Left cardiac atrium (tissue), 4 donors: Measurements from ENCODE around the gene PTX4. TPM values are rescaled to one million over a fixed set of nuclear protein-coding genes. Genes with fewer than 3 reads are reported as not detected.
"Not testable (repeated sequence)": the region's sequence is repeated elsewhere in the genome, so short reads cannot be mapped to it uniquely, and the experiment has no call there.

Experiments
- ATAC-seq, 2 donors: fragments of 200-7000 bp; cut with Tn5 transposase; one replicate each; pipeline ENCODE4 v1.9.1; 2020; ENCODE audit warnings: mild to moderate bottlenecking in 2 of 2, moderate library complexity in 2 of 2
- DNase-seq: peaks from one replicate; pipeline ENCODE4 v3.0.0-alpha.2; 2020
- intact Hi-C, 2 donors: fragments of 100-400 bp; cut with DNase I; formaldehyde crosslinking; loops; one replicate each; pipeline versions ENCODE4 v1.14.1 to v1.15.1; 2022 to 2023
- total RNA-seq, 2 donors: library from RNA; stranded (reverse); fragmentation: NEBNext Ultra II Directional; extraction: Animal tissue kit (Norgen Biotek cat#: 25700); gene quantifications; one replicate each; pipeline ENCODE4 v1.2.1, GENCODE V29; 2021
- donor health status: DM: no; HTN: yes; CAD: no.
- donor health status: DM: no; HTN: yes; CAD: no; lungs with severe emphysema.
- donor health status: DM: yes; HTN: yes; CAD: no.
- donor health status: Dilated cardiomyopathy.

The PTX4 gene
- total RNA-seq, 2 donors from 2014 or later, result 0.21 TPM; not detected in 1

DNA sequence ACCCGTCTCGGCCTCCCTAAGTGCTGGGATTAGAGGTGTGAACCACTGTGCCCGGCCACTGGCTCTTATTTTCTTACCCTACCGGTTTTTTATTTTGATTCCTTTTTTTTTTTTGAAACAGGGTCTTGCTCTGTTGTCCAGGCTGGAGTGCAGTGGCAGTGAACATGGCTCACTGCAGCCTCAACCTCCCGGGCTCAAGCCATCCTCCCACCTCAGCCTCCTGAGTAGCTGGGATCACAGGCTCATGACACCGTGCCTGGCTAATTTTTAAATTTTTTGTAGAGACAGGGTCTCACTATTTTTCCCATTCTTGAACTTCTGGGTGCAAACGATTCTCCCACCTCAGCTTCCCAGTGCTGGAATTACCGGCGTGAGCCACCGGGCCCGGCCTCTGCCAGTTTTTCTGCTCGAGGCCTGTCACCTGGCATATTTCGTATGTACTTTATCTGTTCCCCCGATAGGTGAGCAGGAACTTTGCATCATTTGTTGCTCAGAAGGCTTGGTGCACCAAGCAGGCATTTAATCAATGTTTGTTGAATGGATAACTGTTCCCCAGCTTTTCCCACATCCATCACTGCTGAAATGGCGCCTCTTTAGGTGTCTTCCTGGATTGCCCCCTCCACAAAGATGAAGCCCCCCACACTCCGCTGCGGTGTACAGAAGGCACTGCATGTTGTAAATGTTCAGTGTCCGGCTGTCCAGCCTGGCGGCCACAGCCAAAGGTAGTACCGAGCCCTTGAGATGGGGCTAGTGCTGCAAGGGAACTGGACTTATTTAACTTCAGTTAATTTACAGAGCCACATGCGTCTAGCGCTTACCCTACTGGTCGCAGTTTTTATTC lies 3.6 kb upstream of the PTX4 start:
- DNase-seq (no peak), ATAC-seq (no peak)
- intact Hi-C loops, result loop anchor here in 1 of 2 donors (5.0 kb wide), 1 partner anchor 40 kb away; the partner anchor contains the start of gene TMEM204

GRCh38 chr16:1491327-1491726 lies 2.6 kb upstream of the PTX4 start:
- ATAC-seq (no peak), DNase-seq (no peak)
- intact Hi-C loops, result loop anchor here in 1 of 2 donors (5.0 kb wide), 1 partner anchor 41 kb away; the partner anchor contains the start of gene TMEM204

- ATAC-seq (no peak), DNase-seq (no peak)
- intact Hi-C loops, result no loop called here
Measured at GRCh38 chr16:1489077-1489476, 333 bp upstream of the PTX4 start.

- intact Hi-C loops, result no loop called here
- DNase-seq (no peak), ATAC-seq (no peak)
Measured at GRCh38 chr16:1488054-1488601, 616 bp downstream of the PTX4 start.

DNA sequence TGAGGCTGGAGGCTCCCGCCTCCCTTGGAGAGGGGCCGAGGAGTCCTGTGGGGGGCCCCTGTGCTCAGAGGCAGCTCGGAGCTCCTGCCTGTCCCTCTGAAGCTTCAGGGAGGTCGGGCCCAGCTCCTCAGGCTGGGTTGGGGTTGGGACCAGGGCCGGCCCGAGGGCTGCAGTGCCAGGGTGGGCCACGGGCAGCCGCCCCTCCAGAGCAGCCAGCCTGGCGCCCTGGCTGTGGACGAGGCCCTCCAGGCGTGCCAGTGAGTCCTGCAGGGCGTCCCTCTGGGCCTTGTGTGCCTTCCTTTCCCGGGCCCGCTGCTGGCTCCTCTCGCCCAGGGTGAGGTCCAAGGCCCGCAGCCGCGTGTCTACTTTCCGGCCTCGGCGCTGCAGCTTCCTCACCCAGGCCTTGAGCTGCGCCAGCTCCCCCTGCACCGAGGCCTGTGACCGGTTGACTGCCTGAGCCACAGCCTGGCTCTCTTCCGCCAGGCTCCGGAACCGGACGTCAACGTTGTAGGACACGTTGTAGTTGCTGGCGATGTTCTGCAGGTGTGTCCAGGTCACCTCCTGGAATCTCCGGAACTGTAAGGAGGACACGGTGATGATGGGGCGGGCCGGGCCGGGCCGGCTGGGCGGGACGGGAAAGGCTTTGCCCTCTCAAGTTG lies 1.2 kb downstream of the PTX4 start:
- intact Hi-C loops, result no loop called here
- no peak for DNase-seq
- no peak for ATAC-seq

DNA sequence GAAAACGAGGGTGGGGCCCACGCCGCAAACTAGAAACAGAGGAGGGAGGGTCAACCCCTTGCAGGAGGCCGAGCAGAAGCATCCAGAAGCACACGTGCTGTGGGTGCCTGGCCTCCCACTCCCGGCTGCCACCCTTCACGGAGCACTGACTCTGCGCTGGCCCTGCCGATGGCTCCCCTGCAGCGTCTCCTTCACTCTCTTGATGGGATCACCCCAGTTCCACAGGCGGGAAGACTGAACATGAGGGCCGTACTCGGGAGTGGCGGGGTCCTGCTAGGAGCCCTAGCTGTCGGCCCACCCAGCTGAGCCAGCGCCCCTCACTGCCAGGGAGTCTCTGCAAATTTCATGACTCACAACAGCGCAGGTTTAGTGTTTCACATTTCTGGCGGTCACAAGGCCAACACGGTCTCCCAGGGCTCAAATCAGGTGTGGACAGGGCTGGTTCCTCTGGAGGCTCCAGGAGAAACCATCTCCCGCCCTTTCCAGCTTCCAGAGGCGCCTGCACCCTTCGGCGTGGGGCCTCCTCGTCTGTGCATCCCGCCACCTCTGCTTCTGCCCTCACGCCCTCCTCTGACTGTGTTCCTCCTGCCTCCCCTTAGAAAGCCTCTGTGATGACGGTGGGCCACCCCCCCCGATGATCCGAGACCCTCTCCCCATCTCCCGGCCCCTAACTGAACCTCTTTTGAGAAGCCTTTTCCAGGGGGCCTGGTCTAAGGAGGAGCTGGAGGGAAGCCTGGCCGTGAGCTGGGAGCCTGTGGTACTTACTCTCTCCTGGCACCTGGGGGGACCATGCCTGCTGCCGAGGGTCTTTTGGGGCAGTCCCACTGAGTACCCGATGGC lies 2.0 kb downstream of the PTX4 start:
- ATAC-seq, result no peak
- intact Hi-C loops, result no loop called here
- no peak for DNase-seq

- intact Hi-C loops, result no loop called here
- no peak for DNase-seq
- ATAC-seq, result no peak
Measured at GRCh38 chr16:1485847-1486496, 2.8 kb downstream of the PTX4 start.

- no peak for DNase-seq
- intact Hi-C loops, result no loop called here
Measured at GRCh38 chr16:1481906-1482835, 6.6 kb downstream of the PTX4 start.

DNA sequence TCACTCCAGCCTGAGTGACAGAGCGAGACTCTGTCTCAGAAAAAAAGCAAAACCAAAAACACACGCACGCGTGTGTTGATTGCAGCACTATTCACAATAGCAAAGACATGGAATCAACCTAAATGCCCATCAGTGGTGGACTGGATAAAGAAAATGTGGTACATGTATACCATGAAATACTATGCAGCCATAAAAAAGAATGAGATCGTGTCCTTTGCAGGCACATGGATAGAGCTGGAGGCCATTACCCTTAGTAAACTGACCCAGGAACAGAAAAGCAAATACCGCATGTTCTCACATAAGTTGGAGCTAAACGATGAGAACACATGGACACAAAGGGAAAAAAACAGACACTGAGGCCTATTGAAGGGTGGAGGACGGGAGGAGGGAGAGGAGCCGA lies 9.8 kb downstream of the PTX4 start:
- DNase-seq, ATAC-seq, intact Hi-C loops: not testable (repeated sequence)

More at GRCh38 chr16:1481906-1482835, 6.6 kb downstream of the PTX4 start:
- no peak for ATAC-seq

DNA sequence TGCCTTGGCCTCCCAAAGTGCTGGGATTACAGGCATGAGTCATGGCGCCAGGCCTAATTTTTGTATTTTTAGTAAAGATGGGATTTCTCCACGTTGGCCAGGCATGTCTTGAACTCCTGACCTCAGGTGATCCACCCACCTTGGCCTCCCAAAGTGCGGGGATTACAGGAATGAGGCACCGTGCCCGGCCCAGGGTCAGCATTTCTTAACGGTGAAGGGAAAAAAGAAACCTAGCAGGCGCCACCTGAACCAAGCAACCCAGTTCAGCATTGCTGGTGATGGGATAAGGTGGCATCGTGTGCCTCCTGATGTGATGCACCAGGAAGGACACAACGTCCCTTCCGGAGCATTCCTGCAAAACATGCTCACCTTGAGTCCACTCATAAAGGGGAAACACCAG lies 11.7 kb downstream of the PTX4 start:
- ATAC-seq, result no peak

DNA sequence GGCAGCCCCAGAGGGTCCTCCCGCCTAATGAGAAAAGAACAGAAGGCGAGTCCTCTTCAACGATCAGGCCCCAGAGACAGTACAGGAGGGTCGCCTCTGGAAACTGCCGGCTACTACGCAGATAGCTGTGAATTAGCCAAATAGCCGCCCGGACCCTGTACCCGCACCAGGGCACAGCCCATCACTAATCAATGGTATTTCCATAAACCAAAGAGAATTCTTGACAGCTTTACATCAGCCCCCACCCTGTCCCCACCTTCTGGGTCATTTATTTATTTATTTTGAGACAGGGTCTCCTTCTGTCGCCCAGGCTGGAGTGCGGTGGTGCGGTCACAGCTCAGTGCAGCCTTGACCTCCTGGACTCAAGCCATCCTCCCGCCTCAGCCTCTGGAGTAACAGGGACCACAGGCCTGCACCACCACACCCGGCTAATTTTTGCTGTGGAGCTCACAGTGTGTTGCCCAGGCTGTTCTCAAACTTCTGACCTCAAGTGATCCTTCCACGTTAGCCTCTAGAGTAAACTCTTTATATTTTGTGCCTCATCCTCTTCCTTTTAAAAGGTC lies 13.1 kb downstream of the PTX4 start:
- intact Hi-C loops, result no loop called here
- DNase-seq (no peak), ATAC-seq (no peak)

More for the DNA sequence above, 11.7 kb downstream of the PTX4 start:
- DNase-seq, result no peak
- intact Hi-C loops, result no loop called here

GRCh38 chr16:1474796-1475551 lies 13.8 kb downstream of the PTX4 start, which contains the start of gene CLCN7:
CLCN7 (minus strand) TSS chr16:1475028; CDS start chr16:1474974, 54 bp downstream.
- DNase-seq (peak; percentile 94), ATAC-seq (peak; percentile 96 to 99)
- intact Hi-C loops, result no loop called here

- intact Hi-C loops, result no loop called here
- ATAC-seq (peak in 1 of 2 donors; percentile 17), DNase-seq (no peak)
Measured at GRCh38 chr16:1474082-1474795, 14.5 kb downstream of the PTX4 start.

GRCh38 chr16:1472974-1473373 lies 15.8 kb downstream of the PTX4 start:
- DNase-seq, result no peak
- intact Hi-C loops, result no loop called here
- no peak for ATAC-seq

GRCh38 chr16:1471569-1472194 lies 17.1 kb downstream of the PTX4 start:
- ATAC-seq (no peak), DNase-seq (no peak)
- intact Hi-C loops, result no loop called here
